Stimulated activated CD4-positive, alpha-beta T cell treated with anti-CD3 and anti-CD28 coated beads, TNF-alpha, amount 100 ng/mL, for 24 hours (primary cell): ENCODE data around the gene PSMB9.
A peak's percentile ranks its signal among the peaks of the same experiment; 100 is the strongest.
"Not testable (repeated sequence)": the region's sequence is repeated elsewhere in the genome, so short reads cannot be mapped to it uniquely, and the experiment has no call there.

Experiments
- DNase-seq, 3 experiments: peaks; one replicate each; pipeline ENCODE4 v3.0.0-alpha.2; 2020; ENCODE audit warnings: low read depth in 3 of 3

PSMB9 gene

DNA sequence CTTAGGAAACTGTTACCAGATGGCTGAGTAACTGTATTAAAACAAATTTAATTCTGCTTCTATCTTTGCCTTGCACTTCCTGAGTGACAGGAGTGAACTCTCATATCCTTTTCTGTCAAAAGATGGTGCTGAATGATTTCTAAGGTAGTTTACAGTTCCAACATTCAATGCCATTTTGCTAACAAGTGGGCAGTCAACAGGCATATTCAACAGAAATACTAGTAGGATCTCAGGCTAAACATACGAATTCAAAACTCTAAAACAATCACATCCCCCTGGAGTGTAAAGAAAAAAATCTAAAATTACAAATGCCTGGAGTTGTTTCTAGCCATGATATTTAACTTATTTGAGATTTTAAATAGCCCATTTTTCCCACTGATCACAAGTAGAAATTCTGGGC lies 6.7 kb downstream of the PSMB9 start:
- DNase-seq, result no peak

DNA sequence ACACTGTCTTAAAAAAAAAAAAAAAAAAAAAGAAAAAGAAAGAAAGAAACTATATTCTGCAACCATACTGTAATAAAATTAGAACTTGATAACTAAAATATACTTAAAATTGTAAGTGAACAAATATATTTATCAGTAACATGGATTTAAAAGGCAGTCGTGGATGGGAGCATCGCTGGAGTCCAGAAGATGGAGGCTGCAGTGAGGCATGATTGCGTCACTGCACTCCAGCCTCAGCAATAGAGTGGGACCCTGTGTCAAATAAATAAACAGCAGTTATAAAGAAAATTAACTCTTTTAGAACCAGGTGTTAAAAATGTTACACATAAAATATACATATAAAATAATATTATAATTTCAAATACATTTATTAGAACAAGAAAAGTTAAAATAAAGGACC lies 8.7 kb downstream of the PSMB9 start:
- DNase-seq, result no peak

GRCh38 chr6:32865724-32866443 lies 11.9 kb downstream of the PSMB9 start:
- DNase-seq, result no peak

- DNase-seq, result no peak
Observed at GRCh38 chr6:32867022-32867477, 13.1 kb downstream of the PSMB9 start.

DNA sequence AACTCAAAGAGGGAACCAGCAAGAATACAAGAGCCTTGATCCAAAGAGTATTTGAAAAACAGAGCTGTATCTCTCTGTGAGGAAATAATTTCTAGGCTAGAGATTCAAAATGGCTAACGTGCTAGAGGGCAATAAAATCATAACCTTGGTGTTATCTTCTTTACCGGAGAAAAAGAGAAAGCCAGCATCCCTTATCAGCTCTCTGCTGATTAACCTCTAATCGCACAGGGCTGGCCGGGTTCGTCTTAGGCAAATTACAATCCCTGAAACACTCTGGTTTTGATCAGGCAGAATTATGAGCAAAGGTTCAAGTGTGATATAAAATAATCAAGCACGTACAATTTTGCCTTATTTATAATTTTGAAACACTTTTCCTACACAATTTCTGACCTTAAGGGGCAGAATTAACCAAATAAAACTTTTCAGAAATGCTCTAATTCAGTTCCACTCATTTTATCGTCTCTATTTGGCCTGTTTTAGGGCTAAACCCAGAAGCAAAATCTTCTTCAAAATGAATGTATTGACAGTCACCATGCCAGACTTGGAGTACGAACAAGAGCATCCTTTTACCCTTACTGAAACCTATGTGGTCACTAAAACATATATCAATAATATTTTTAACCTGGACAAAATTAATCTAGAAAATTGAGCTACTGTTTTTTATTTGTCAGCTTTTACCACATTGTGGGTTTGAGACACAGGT lies 13.7 kb downstream of the PSMB9 start:
- no peak for DNase-seq

- DNase-seq, result peak; percentile 69 to 86 (median 84)
Observed at GRCh38 chr6:32868257-32868788, 14.3 kb downstream of the PSMB9 start.

- DNase-seq, result not testable (repeated sequence)
Observed at GRCh38 chr6:32873947-32874346, 20.0 kb downstream of the PSMB9 start.

DNA sequence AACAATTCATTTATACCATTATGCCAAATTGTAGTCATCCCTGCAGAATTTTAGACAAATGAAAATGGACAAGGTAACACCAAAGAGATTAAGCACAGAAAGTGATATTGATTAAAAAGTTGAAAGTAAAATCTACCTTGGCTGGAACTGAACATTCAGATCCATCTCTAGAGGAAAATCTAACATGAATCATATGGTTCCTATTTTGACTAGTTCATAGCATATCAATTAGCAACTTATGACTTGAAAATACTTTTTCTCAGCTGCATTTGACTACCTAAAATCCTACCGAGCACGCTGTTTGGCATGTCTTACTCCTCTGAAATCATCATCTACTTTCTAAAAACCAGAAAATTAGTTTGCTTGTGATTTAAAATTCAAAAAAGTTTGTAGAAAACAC lies 22.6 kb downstream of the PSMB9 start:
- DNase-seq, result no peak

GRCh38 chr6:32879691-32880090 lies 25.7 kb downstream of the PSMB9 start:
- DNase-seq, result no peak

GRCh38 chr6:32880962-32881361 lies 27.0 kb downstream of the PSMB9 start:
- not testable (repeated sequence) for DNase-seq

- no peak for DNase-seq
Observed at GRCh38 chr6:32882879-32883250, 28.9 kb downstream of the PSMB9 start.

DNA sequence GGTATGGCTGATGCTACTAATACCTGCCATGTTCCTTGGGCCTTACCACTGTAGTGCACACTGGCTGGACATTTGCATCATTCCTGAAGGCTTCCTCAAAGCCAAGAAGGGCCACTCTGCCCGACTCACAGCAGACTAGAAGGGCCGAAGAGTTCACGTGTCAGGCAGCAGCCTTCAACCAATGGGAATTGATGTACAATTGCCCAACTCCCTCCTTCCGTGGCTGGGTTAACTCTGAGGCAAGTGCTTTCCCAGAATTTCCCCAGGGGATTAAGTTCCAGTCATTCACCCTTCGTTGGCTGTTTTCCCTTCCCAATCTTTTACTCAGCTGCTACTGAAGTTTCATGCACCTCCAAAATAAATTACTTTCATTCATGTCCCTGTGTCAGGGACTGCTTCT lies 29.8 kb downstream of the PSMB9 start:
- no peak for DNase-seq

GRCh38 chr6:32885698-32886286 lies 31.8 kb downstream of the PSMB9 start:
- DNase-seq, result no peak

GRCh38 chr6:32886681-32887383 lies 32.8 kb downstream of the PSMB9 start:
- no peak for DNase-seq

- DNase-seq, result no peak
Observed at GRCh38 chr6:32887616-32888015, 33.6 kb downstream of the PSMB9 start.

- DNase-seq, result no peak
Observed at GRCh38 chr6:32888576-32888975, 34.6 kb downstream of the PSMB9 start.

DNA sequence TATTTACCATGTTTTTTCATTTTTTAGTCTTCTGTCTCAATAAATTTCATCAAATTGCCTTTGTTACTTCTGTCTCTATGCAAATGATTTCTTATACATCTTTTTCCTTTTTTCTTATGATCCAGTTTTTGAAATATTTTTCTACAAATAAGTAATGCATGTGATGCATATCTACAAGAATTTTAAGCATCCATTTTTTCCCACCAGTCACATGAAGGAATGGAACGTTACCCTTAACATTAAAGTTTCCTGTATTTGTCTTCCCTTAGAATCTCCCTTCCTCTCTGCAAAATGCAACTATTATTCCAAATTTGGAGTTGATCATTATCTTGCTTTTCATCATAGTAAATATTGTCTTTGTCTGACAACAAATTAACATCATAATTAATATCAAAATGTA lies 35.5 kb downstream of the PSMB9 start:
- no peak for DNase-seq

- DNase-seq, result no peak
Observed at GRCh38 chr6:32890831-32891230, 36.8 kb downstream of the PSMB9 start.

DNA sequence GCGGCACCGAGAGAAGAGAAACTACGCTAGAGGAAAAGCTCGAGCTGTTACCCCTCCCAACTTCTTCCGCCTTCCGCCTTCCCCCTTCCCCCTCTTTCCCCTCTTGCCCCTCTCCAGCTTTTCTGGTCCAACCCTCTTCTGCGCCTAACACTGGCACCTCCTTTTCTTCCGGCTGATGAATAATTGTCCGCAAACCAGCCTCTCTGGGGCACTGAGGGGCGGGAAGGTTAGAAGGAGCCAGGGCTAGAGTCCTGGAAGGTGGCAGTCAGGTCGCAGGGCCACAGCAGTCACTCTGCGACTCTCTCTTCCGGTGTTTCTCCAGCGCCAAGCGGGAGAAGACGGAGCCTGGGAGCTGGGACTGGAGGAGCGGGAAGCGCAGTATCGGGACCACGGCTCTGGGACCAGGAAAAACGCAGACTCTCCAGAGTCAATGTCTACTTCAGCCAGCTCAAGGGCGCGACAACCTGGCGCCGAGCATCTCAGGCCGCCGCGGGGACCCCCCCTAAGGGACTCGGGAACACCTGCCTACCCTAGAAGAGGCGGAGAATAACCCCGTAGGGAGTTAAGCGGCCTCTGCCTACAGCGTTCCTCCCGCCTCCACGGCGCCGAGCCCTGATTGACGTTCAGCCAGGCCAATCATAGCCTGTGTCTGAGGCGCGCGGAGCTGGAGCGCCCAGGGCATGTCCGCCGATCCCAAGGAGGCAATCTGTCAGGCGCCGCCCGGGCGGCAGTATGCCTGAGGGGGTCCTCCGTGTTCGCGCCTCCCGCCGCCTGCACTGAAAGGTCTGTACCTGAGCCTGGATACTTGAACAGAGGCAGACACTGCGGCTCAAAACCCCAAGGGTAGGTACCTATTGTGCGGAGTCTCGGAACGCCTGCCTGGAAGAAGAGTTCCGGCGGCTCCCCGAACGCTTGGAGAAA lies 40.4 kb downstream of the PSMB9 start:
- DNase-seq, result peak; percentile 89 to 95 (median 91)

- DNase-seq, result no peak
Observed at GRCh38 chr6:32895006-32895345, 41.0 kb downstream of the PSMB9 start.

GRCh38 chr6:32903952-32904351 lies 50.0 kb downstream of the PSMB9 start:
- DNase-seq, result no peak
